HG02938 (cell line): ENCODE results near the gene CDA.
"Not testable (repeated sequence)": the region's sequence is repeated elsewhere in the genome, so short reads cannot be mapped to it uniquely, and the experiment has no call there.

Experiments used
- ATAC-seq: cut with Tn5 transposase; IDR thresholded peaks from one replicate; pipeline ENCODE4 v1.9.1; 2021; ENCODE audit warnings: mild to moderate bottlenecking, moderate library complexity; ENCODE audit not compliant: unreplicated experiment

The CDA gene

DNA sequence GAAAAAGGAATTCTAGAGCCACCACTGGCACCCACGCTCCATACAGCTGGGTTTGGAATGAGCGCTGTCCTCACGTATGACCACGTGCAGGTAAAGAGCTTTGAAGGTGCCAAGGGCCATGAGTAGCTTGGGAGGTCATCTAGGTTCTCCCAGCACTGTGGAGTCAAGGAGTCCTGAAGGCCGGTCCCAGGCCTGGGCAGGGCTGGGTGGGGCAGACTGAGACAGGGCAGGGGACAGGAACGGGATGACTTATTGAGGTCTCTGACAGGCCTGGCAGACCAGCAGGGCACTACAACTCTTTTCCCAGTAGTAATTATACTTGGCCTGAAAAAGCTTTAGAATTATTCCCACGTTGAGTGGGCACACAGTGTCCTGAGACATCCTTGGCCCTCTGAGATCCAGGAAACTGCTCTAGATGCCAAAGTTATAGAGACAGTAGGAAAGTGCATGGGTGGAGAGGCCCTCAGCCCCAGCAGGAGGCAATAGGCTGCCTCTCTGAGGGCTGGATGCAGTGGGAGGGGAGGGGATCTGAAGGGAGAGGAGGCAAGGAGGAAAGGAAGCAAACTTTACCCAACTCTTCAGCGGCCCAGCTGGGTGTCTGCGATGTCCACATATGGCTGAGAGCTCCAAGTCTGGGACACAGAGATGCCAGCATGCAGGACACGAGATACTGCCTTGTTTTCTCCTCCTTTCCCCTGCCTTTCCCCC is 1.8 kb upstream of the CDA start:
- no peak for ATAC-seq

DNA sequence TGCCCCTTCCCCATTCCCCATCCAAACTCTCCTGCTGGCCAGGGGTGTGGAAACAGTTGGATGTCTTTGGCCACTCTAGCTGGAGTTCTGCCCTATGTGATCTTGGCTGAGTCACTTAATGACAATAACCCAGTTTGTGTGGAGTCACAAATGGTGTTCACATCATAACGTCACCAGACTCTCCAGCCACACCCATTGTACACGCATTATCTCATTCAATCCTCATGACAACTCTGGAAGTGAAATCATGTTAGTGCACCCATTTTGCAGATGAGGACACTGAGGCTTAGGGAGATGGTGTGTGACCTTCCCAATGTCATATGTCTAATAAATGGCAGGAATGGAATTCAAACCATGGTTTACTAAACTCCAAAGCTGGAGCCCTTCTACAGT is 1.2 kb upstream of the CDA start:
- ATAC-seq: no peak

DNA sequence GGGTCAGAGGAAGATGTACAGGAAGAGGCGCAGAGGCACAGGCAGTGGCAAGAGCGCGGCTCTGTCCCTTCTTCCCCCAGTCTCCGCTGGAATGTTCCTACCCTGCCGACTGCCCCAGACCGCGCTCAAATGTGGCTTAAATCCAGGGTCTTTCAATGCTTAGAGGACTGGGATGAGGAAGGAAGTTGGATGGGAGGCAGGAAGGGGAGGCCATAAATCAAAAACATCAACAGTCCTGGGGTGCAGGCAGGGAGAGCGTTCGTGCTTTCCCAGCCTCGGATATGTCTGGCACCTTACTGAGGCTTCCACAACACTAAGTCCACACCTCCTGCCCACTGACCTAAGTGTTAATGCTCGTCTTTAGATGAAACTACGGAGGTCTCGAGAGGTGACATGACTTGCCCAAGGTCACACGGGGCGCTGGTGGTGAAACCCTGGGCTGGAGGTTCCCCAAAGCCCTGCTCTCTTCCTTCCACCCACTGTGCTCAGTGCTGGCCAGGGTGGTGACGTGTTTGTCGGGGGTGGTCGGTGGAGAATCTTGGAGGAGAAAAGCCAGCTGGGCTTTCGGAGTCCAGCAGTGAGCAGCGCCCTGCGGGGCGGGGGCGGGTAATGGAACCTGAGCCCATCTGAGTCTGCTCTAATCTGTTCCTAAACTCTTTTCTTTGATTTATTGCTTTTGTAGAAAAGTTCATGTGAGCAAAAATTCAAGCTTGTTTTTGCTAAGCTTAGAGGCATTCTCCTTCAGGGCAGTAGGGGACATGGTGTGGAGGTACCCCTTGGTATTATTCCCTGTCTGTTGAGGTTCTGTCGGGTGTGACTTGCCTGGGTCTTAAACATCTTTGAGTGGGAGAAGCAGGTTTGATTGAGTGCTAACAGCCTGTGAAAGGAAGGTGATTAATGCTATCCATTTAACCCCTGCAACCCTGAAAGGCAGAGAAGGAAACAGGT is 708 bp downstream of the CDA start:
- ATAC-seq: no peak

DNA sequence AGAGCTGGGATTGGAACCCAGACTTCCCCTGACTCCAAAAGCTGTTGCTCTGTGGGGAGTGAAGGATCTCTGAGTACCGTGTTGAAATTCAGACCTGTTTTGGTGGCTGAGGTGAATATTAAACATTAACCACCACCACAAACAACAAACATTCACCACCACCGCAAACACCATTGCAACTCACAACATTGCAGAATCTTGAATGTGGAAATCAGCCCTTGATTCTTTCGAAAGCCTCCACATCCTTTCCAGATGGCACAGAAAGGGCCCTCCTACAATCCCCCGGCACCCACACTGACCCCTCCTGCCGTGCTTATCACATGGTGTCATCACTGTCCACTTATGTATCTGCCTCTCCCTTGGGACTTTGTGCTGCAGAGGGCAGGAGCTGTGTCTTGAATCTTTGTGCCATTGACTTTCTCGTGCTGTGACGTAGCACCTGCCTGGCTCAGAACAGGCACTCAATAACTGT is 1.4 kb downstream of the CDA start:
- ATAC-seq: no peak

DNA sequence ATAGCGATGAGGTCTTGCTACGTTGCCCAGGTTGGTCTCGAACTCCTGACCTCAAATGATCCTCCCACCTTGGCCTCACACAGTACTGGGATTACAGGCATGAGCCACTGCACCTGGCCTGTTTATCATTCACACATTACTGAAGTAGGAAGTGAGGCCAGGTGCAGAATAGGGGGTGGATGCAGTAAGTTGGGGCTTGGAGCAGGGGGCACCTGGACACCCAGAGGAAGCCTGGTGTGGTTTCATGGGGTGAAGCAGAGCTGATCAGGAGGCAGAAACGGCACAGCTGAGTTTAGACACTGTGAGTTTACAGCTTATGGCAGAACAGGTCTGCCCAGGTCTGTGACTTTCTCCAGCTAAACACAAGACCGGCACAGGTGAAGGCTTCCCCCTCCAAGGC is 4.9 kb downstream of the CDA start:
- no peak for ATAC-seq

DNA sequence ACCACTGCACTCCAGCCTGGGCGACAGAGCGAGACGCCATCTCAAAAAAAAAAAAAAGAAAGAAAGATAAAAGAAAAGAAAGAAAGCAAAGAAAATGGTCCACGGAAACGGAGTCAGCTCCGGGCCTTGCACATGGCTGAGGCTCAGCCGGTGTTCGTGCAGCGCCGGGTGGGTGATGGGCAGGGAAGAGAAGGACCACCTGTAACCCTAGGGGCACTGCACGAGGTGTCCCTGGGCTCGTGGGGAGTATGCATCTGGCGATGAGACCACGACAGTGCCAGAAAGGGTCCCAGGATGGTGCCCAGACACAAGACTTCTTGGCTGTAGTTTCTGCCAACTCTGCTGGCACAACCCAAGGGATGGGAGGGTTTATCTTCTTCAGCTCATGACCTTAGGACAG is 5.8 kb downstream of the CDA start:
- no peak for ATAC-seq

DNA sequence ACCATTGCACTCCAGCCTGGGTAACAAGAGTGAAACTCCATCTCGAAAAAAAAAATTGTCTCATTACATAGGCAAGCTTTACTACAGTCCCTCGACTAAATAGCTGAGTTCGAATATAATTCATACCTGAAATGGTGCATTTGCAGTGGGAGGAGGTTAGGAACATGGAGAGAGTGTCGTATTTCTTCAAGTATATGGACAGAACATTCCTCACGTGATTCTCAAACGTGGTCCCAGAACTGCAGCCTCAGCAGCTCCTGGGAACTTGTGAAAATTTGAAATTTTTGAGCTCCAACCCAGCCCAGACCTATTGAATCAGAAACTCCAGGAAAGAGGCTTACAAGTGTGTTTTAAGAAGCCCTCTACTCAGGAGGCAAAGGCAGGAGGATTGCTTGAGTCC is 7.2 kb downstream of the CDA start:
- no peak for ATAC-seq

DNA sequence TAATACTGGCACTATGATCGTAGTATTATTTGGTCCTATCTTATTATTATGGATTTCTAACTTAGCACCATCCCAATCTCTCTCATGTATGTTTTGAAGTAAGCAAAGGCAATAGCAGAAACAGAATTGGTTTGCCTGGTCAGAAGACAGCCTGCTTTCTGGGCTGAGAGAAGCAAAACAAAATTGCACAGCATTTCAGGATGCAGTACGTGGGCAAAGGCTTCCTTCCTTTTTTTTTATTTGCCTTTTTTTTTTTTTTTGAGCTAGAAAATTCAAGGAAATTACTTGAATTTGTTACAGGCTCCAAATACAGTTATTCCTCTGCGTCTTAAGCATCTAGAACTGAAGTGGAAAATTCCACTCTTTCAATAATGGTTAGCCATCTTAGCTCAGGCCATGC is 8.8 kb downstream of the CDA start:
- no peak for ATAC-seq

DNA sequence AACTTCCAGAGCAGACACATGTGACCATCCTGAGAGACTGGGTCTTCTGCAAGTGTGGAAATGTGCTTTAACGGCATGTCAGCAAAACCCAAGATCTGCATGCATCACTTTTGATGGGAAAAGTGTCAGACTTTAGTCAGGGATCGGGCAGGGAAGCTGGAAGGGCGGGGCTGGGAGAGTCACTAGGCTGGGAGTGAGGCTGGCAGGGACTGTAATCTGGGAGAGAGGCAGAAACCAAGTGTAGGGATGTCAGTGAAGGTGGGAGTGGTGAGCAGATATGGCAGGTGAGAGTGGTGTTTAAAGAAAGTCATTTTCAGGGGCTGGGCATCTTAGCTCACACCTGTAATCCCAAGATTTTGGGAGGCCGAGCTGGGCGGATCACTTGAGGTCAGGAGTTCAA is 11.3 kb downstream of the CDA start:
- ATAC-seq: no peak

DNA sequence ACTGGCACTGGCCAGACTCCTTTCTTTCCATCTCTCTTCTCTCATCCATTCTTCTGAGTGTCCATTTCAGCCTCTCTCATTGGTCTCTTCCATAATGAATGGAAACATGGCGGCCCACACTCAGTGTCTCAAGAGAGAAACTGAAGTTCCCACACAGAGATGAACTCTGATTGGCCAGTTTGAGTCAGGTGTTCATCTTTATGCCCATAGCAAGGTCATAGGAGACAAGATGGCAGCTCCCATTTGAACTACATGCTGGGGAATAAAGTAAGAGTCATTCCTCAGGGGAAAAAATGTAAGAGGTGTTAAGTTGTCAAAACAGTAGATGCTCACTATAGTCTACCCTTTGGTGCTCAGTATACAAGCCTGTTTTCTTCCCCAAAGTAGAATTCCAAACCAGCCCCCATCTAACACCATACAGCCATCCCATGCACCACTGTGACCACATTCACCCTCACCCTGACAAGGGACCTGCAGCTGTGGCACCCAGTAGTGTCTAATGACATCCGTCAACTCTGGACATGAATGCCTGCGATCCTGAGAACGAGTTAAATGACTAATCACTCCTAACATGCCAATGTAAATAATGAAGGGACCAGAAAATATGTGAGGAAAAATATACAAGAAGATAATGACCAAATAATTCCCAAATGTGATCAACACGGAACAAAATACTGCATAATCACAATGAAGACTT is 12.4 kb downstream of the CDA start:
- ATAC-seq: no peak

DNA sequence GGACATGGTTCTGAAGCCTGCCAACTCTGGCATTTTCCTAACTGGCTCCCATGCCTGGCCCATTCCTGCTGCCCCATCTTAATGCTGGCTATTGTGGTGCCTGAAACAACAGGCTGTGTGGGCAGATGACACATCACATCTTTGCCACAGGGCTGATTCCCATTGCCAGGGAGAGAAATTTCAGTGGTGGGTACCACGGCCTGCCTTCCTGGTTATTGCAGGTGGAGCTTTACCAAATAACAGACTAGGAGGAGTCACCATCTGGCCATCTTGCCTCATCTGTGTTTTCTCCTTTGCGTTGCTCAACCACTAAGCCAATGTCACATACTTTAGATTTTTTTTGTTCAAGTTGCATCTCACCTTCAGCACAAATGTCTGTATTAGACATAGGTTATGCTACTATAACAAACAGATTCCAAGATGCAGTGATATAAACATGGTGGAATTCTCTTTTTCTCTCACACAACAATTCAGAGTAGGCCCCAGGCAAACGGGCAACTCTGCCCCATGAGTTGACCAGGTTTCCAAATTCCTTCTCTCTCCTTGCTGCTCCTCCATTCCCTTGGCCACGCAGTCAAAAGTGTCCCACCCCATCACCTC is 14.1 kb downstream of the CDA start:
- no peak for ATAC-seq

DNA sequence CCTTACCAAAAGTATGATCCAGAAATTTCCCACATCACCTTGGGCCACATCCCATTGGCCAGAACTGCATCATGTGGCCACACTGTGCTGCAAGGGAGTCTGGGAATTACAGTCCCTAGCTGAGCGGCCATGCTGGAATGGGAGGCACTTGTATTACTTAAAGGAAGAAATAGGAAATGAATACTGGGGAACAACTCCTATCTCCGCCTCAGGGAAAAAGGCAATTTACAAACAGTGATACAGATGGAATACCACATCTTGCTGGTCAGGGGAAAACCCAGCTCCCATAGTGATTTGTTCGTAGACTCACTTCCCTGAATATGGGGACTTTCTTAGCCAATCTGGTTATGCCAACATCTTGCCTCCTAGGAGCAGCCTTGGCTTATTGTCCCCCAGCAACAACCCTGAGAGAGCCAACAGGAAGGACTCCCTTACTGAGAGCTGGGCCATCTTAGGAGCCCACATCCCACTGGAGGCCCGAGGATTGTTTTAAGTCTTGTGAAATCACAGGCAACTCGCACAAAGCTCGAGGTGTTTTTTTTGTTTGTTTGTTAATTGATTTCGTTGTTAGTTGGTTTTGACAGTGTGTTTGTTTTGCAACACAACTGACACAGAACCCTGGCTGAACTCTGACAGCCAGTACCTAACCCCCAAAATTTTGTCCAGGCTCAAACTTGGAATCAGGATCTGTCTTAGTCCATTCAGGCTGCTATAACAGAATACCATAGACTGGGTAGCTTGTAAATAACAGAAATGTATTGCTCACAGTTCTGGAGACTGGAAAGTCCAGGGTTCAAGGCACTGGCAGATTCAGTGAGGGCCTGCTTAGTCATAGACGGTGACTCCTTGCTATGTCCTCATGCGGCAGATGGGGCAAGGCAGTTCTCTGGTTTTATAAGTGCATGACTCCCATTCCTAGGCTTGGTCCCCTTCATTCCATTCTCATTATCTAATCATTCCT is 14.9 kb downstream of the CDA start:
- ATAC-seq: no peak

DNA sequence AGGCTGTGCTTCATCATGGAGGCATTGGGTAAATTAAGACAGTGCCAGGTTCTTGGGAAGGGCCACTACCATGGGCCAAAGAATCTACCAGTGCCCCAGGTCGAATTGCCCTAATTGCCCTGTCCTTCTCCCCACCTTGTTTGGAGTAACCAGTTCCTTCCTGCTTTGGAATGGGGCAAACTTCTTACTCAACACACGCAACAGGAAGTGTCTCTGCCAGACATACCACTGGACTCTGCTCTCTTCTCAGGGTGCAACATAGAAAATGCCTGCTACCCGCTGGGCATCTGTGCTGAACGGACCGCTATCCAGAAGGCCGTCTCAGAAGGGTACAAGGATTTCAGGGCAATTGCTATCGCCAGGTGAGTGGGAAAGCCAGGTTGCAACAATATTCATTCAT is 15.8 kb downstream of the CDA start:
- no peak for ATAC-seq

DNA sequence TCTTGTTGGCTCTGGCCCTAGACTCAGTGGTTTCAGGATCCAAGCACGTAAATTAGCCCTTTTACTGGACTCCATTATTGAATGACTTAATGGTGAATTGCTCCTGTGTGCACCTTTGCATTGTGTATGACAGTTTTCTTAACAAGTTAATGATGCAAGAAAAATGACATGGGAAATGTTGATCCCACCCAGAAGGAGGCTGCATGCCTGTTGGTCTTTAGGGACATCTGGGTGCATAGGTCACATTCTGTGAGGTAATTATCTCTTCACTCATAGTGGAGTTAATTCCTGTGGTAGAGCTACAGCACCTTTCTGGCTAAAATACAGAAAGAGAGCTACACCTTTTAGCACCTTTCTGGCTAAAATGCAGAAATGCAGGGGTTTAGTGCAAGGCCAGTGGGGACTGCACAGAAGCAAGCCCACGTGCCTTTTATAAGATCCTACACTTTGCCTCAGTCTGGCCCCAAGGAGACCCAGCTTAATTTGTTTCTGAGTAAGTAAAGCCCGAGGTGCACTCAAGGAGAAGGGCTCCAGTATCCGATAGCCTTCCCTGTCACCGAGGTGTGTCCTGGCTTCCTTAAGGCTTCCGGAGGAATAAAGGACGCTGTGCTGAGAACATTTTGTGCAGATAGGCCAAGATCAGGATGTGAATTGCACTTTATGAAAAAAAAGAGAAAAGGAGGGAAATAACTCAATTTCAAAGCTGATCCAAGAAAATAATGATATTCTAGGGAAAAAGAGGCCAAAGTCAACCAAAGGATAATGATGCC is 18.1 kb downstream of the CDA start:
- not testable (repeated sequence) for ATAC-seq

DNA sequence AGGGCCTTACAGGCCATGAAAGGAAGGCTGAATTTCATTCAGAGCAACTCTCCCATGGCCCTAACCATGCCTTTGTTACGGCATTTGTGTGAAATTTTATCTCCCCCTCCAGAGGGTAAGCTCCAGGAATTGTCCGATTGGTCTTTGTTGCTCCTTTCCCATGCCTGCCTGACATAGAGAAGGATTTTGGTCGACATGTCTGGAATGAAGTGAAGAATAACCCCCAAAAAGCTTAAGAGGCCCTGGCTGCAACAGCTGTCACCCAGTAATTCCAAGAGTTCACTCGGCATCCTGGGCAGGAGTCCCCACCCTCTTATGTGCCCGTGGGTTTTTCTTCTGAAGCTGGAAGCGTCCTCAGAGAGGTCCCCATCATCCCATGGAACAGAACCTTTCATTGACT is 20.6 kb downstream of the CDA start:
- ATAC-seq: no peak

DNA sequence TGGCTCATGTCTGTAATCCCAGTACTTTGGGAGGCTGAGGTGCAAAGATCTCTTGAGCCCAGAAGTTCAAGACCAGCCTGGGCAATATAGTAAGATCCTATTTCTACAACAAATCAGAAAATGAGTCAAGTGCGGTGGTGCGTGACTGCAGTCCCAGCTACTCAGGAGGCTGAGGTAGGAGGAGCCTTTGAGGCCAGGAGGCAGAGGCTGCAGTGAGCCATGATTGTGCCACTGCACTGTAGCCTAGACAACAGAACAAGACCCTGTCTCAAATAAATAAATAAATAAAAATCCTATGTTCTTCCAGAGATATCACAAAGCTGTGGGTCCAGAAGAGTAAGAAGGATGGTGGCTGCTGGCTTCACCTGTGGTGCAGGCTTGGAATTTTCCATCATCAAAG is 22.1 kb downstream of the CDA start:
- ATAC-seq: no peak

DNA sequence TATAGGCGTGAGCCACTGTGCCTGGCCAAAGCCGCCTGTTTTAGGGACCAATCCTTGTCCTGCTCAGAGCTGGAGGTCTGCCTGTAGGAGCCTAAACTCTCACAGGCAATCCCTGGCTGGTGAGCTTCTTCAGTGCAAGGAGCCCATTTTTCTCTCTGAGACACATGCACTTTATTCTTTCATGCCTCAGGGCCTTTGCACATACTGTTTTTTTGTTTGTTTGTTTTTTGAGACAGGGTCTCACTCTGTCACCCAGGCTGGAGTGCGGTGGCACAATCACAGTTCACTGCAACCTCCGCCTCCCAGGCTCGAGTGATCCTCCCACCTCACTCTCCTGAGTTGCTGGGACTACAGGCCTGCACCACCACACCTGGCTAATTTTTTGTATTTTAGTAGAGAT is 22.8 kb downstream of the CDA start:
- ATAC-seq: no peak

DNA sequence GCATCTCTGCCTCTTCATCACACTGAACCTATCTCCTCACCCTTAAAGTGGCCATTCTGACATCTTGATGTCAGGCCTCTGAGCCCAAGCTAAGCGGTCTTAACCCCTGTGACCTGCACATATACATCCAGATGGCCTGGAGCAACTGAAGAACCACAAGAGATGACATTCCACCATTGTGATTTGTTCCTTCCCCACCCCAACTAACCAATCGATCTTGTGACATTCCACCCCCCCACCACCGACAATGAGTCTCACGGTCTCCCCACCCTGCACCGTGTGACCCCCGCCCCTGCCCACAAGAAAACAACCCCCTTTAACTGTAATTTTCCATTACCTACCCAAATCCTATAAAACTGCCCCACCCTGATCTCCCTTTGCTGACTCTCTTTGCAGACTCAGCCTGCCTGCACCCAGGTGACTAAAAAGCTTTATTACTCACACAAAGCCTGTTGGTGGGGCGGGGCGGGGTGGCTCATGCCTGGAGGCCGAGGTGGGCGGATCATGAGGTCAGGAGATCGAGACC is 23.4 kb downstream of the CDA start:
- no peak for ATAC-seq

DNA sequence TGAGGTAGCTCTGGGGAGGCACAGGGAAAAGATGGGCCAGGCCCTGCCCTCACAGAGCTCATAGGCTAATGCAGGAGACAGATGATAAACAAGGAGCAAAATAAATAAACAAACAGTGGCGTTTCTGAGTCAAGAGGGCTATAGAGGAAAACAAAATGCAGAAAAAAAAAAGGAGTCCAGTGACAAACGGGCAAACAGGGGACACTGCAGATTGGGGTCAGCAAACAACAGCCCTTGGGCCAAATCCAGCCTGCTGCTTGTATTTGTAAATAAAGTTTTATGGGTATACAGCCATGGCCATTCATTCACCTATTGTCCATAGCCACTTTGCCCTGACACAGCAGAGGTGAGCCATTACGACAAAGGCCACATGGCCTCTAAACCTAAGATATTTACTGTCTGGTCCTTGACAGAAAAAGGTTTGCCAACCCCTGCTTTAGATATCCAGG is 25.3 kb downstream of the CDA start:
- ATAC-seq: no peak
